ENCODE data around the gene SCN7A. TPM values are rescaled to one million over a fixed set of nuclear protein-coding genes. Genes with fewer than 3 reads are reported as not detected.
"Not testable (repeated sequence)": the region's sequence is repeated elsewhere in the genome, so short reads cannot be mapped to it uniquely, and the experiment has no call there.

SCN7A gene
- total RNA-seq, 4 donors from 2014 or later = 66.9 to 129 (median 90.1) TPM

DNA sequence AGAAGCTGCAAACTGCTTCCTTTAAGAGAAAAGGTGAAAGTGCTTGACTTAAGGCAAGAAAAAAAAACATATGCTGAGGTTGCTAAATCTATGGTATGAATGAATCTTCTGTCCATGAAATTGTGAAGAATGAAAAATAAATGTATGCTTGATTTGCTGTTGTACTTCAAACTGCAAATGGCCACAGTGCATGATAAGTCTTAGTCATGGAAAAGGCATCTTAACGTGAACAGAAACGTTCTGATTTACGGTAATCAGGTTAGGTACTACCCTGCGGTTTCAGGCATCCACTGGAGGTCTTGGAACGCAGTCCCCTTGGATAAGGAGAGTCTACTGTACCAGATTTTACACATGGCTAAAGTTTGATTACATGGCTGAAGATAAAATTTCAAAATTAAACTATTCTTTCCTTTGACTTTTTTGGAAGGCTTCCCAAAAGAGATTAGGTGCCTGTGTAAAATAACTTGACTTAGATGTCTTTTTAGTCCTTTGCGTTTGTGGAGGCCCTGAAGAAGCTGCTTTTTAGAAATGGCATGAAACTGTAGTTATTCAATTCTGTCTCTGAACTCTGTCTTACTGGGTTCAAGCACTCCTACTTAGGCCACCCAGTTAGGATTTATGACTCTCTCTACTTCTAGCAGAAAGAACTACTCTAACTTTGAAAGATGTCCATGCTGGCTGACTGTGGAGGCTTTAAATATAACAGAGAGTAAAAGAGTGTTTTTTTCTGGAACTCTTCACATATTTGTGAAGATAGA lies 82.4 kb downstream of the SCN7A start:
- no peak overlapping the region for H3K4me3 ChIP-seq
- H3K9me3 ChIP-seq = no peaks in the 10 kb centered on the region
- no peak for TF ChIP-seq EP300 (IDR thresholded peaks at IDR 0.05)
- TF ChIP-seq POLR2AphosphoS5 (IDR thresholded peaks at IDR 0.05) = no peak
- no peak for TF ChIP-seq POLR2A (IDR thresholded peaks at IDR 0.05; ENCODE audit: low read depth)
- TF ChIP-seq, protein P1, sequence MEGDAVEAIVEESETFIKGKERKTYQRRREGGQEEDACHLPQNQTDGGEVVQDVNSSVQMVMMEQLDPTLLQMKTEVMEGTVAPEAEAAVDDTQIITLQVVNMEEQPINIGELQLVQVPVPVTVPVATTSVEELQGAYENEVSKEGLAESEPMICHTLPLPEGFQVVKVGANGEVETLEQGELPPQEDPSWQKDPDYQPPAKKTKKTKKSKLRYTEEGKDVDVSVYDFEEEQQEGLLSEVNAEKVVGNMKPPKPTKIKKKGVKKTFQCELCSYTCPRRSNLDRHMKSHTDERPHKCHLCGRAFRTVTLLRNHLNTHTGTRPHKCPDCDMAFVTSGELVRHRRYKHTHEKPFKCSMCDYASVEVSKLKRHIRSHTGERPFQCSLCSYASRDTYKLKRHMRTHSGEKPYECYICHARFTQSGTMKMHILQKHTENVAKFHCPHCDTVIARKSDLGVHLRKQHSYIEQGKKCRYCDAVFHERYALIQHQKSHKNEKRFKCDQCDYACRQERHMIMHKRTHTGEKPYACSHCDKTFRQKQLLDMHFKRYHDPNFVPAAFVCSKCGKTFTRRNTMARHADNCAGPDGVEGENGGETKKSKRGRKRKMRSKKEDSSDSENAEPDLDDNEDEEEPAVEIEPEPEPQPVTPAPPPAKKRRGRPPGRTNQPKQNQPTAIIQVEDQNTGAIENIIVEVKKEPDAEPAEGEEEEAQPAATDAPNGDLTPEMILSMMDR (IDR thresholded peaks at IDR 0.05) = no peak
- no peak for DNase-seq (ENCODE audit: extremely low spot score)
- no peaks in the 10 kb centered on the region for H3K4me1 ChIP-seq
- intact Hi-C loops (cut with DNase I) = no loop called here
- H3K27me3 ChIP-seq = no peaks in the 10 kb centered on the region
- H3K36me3 ChIP-seq = no peaks in the 10 kb centered on the region
- WGBS = 52% methylated on average over 6 of the region's 6 CpGs
- H3K27ac ChIP-seq (replicated peaks in 1 of 4) = no peak overlapping the region

DNA sequence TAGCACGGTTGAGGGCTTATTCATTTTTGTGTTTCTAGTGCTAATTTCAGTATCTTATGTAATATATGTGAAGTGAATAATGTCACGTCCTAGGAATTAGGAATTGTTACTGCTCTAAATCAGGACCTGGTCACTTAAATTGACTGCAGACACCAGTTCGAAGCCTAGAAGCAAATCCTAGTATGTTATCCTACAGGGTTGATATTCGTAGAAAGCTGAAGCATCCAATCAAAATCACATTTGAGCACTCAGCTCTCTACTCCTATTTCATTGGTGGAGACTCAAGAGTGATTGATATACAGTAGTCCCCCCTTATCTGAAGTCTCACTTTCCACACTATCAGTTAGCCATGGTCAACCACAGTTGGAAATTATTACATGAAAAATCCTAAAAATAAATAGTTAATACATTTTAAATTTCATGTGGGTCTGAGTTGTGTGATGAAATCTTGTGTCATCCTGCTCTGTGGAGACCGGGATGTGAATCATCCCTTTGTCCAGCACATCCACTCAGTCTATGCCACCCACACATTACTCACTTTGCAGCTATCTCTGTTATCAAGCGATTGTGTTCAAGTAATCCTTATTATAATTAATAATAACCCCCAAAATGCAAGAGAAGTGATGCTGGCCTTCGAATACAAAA lies 83.1 kb downstream of the SCN7A start:
- no peaks in the 10 kb centered on the region for H3K36me3 ChIP-seq
- intact Hi-C loops (cut with DNase I) = no loop called here
- no peaks in the 10 kb centered on the region for H3K27me3 ChIP-seq
- H3K4me1 ChIP-seq = no peaks in the 10 kb centered on the region
- H3K4me3 ChIP-seq = no peak overlapping the region
- WGBS = 73% methylated on average over 7 of the region's 7 CpGs
- no peak overlapping the region for H3K27ac ChIP-seq (replicated peaks in 1 of 4)
- no peak for DNase-seq (ENCODE audit: extremely low spot score)
- no peaks in the 10 kb centered on the region for H3K9me3 ChIP-seq
- TF ChIP-seq EP300 (IDR thresholded peaks at IDR 0.05) = no peak
- no peak for TF ChIP-seq POLR2AphosphoS5 (IDR thresholded peaks at IDR 0.05)
- TF ChIP-seq POLR2A (IDR thresholded peaks at IDR 0.05; ENCODE audit: low read depth) = no peak
- TF ChIP-seq, protein P1 (IDR thresholded peaks at IDR 0.05) = no peak

DNA sequence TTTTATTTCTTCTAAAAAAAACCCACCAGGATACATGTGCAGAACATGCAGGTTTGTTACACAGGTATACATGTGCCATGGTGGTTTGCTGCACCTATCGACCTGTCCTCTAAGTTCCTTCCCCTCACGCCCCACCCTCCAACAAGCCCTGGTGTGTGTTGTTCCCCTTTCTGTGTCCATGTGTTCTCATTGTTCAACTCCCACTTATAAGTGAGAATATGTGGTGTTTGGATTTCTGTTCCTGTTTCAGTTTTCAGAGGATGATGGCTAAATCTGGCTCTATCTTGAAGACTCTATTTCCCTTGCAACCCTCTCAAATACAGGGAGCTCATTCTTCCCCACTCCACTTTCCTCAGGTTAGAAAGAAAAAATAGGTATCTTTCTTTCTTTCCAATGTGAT lies 86.3 kb downstream of the SCN7A start:
- H3K36me3 ChIP-seq; DNase-seq (ENCODE audit: extremely low spot score); H3K27ac ChIP-seq (replicated peaks in 1 of 4); H3K4me1 ChIP-seq; H3K4me3 ChIP-seq; intact Hi-C loops (cut with DNase I); H3K27me3 ChIP-seq; H3K9me3 ChIP-seq: not testable (repeated sequence)
- 83% methylated on average over 2 of the region's 2 CpGs for WGBS

DNA sequence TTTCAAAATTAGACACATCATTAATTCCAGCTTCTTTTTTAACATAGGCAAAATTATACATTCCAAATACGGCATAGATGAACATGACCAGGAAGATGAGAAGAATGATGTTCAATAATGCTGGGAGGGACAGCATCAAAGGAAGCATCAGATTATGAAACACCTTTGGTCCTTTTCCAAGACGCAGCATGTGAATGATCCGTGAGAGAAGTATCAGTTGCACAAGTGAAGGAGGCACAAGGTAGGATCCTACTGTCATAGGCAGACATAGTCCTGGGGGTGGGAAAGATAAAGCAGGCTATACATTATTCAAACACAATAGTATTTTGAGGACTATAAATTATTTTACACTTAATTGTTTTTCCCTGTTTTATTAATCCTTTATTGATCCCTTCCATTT lies 87.7 kb downstream of the SCN7A start:
- TF ChIP-seq EP300 (IDR thresholded peaks at IDR 0.05) (no peak), POLR2A (IDR thresholded peaks at IDR 0.05; ENCODE audit: low read depth) (no peak), POLR2AphosphoS5 (IDR thresholded peaks at IDR 0.05) (no peak)
- TF ChIP-seq, protein P1 (IDR thresholded peaks at IDR 0.05) = no peak
- Histone ChIP-seq H3K4me3 (no peak overlapping the region), H3K27me3 (no peaks in the 10 kb centered on the region), H3K4me1 (no peaks in the 10 kb centered on the region), H3K9me3 (no peaks in the 10 kb centered on the region), H3K36me3 (no peaks in the 10 kb centered on the region), H3K27ac (replicated peaks in 1 of 4) (no peak overlapping the region)
- WGBS = 98% methylated on average over 3 of the region's 3 CpGs
- no peak for DNase-seq (ENCODE audit: extremely low spot score)
- intact Hi-C loops (cut with DNase I) = no loop called here

DNA sequence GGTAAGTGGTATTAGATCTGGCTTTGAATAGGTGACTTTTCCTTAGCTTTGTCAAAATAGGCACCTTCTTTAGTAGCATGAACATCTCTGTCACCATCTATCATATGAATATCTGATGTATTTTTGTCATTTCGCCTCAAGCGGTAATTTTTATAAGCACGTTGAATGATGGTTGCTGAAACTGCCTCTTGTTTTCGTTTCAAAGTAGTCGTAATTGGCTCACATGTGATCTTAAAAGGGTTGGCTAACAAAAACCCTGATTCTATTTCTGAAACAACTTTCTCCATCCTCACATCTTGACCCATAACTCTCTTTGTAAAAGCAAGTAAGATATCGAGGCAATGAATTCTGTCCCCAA lies 88.5 kb downstream of the SCN7A start:
- intact Hi-C loops (cut with DNase I) = no loop called here
- Histone ChIP-seq H3K4me1 (no peaks in the 10 kb centered on the region), H3K27ac (replicated peaks in 1 of 4) (no peak overlapping the region), H3K4me3 (no peak overlapping the region), H3K36me3 (no peaks in the 10 kb centered on the region), H3K9me3 (no peaks in the 10 kb centered on the region), H3K27me3 (no peaks in the 10 kb centered on the region)
- no peak for DNase-seq (ENCODE audit: extremely low spot score)
- TF ChIP-seq, protein P1 (IDR thresholded peaks at IDR 0.05) = no peak
- no peak for TF ChIP-seq EP300 (IDR thresholded peaks at IDR 0.05)
- no peak for TF ChIP-seq POLR2A (IDR thresholded peaks at IDR 0.05; ENCODE audit: low read depth)
- no peak for TF ChIP-seq POLR2AphosphoS5 (IDR thresholded peaks at IDR 0.05)
- WGBS = 90% methylated on average over 6 of the region's 6 CpGs
